PFSK-1 (cell line): ENCODE data around the gene TAX1BP1.

Experiments used
- FOXP2 ChIP-seq: optimal IDR thresholded peaks from 2 replicates; pipeline ENCODE3; 2011; ENCODE audit warnings: borderline replicate concordance, control low read depth, inconsistent platforms; ENCODE audit not compliant: insufficient read depth; ENCODE audit errors: extremely low read length, extremely low read depth
- POLR2AphosphoS5 ChIP-seq: IDR thresholded peaks from 2 replicates; pipeline ENCODE4 v1.6.1; 2012; ENCODE audit warnings: low read depth, mild to moderate bottlenecking, control low read depth, low read length, moderate library complexity
- SIN3A ChIP-seq: IDR thresholded peaks from 2 replicates; pipeline ENCODE4 v1.6.1; 2012; ENCODE audit warnings: mild to moderate bottlenecking, low read length, moderate library complexity, borderline replicate concordance; ENCODE audit not compliant: insufficient read depth
- TAF1 ChIP-seq: IDR thresholded peaks from 2 replicates; pipeline ENCODE4 v1.6.1; 2012; ENCODE audit warnings: low read length, control low read depth, borderline replicate concordance; ENCODE audit not compliant: insufficient read depth
- TF ChIP-seq, protein P1 (sequence below), 2 experiments: IDR thresholded peaks; 2 replicates each; pipeline versions ENCODE4 v1.6.1 to v1.8.0; 2011 to 2012; ENCODE audit warnings: low read depth in 2 of 2, low read length in 2 of 2, control low read depth in 1 of 2, inconsistent platforms in 1 of 2, mild to moderate bottlenecking in 1 of 2, moderate library complexity in 1 of 2; ENCODE audit not compliant: insufficient read depth in 1 of 2

DNA sequence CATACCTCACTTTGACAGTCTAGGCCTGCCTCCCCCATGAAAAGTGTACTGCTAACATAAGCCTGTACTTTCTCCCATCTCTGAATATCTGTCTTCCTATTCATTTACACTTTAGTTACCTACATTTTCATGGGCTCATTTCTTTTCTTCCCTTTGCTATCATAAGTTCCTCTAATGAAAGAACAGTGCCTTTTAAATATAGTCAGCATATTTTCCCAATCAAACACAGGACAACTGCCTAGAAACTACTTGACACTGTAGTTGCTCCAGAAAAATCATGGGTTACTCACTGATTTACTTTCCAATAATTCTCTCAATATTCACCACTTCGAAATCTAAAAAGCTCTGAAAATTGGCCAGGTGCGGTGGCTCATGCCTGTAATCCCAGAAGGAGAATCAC, 2.8 kb upstream of the TAX1BP1 start:
- TF ChIP-seq POLR2AphosphoS5 (no peak), TAF1 (no peak), FOXP2 (no peak), SIN3A (no peak)
- TF ChIP-seq, protein P1, sequence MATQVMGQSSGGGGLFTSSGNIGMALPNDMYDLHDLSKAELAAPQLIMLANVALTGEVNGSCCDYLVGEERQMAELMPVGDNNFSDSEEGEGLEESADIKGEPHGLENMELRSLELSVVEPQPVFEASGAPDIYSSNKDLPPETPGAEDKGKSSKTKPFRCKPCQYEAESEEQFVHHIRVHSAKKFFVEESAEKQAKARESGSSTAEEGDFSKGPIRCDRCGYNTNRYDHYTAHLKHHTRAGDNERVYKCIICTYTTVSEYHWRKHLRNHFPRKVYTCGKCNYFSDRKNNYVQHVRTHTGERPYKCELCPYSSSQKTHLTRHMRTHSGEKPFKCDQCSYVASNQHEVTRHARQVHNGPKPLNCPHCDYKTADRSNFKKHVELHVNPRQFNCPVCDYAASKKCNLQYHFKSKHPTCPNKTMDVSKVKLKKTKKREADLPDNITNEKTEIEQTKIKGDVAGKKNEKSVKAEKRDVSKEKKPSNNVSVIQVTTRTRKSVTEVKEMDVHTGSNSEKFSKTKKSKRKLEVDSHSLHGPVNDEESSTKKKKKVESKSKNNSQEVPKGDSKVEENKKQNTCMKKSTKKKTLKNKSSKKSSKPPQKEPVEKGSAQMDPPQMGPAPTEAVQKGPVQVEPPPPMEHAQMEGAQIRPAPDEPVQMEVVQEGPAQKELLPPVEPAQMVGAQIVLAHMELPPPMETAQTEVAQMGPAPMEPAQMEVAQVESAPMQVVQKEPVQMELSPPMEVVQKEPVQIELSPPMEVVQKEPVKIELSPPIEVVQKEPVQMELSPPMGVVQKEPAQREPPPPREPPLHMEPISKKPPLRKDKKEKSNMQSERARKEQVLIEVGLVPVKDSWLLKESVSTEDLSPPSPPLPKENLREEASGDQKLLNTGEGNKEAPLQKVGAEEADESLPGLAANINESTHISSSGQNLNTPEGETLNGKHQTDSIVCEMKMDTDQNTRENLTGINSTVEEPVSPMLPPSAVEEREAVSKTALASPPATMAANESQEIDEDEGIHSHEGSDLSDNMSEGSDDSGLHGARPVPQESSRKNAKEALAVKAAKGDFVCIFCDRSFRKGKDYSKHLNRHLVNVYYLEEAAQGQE (IDR thresholded peaks at IDR 0.05; ENCODE audit: insufficient read depth in 1 of 2, low read depth in 2 of 2, low read length in 2 of 2): no peak
